OCI-M2 (cell line): ENCODE results near the gene MADCAM1.
"Not testable (repeated sequence)": the region's sequence is repeated elsewhere in the genome, so short reads cannot be mapped to it uniquely, and the experiment has no call there.

Experiments used
- DNase-seq: peaks from one replicate; lab custom pipeline; 2025; ENCODE audit not compliant: unreplicated experiment; lab: John Stamatoyannopoulos, UW

Gene MADCAM1

GRCh38 chr19:465056-465816 is 31.1 kb upstream of the MADCAM1 start:
- no peak for DNase-seq

GRCh38 chr19:467554-467953 is 28.7 kb upstream of the MADCAM1 start:
- DNase-seq = no peak

GRCh38 chr19:468587-469256 is 27.6 kb upstream of the MADCAM1 start:
- no peak for DNase-seq

- no peak for DNase-seq
Measured at GRCh38 chr19:469833-470232, 26.5 kb upstream of the MADCAM1 start.

- no peak for DNase-seq
Measured at GRCh38 chr19:470701-471100, 25.6 kb upstream of the MADCAM1 start.

- no peak for DNase-seq
Measured at GRCh38 chr19:472005-472858, 24.1 kb upstream of the MADCAM1 start.

GRCh38 chr19:474126-475078 is 21.9 kb upstream of the MADCAM1 start:
- no peak for DNase-seq

GRCh38 chr19:475360-475759 is 20.9 kb upstream of the MADCAM1 start:
- no peak for DNase-seq

GRCh38 chr19:478236-478903 is 17.9 kb upstream of the MADCAM1 start:
- no peak for DNase-seq

GRCh38 chr19:478976-479375 is 17.3 kb upstream of the MADCAM1 start:
- no peak for DNase-seq

GRCh38 chr19:480016-480855 is 16.1 kb upstream of the MADCAM1 start:
- DNase-seq = no peak

GRCh38 chr19:481100-481499 is 15.2 kb upstream of the MADCAM1 start:
- not testable (repeated sequence) for DNase-seq

GRCh38 chr19:482186-483041 is 13.9 kb upstream of the MADCAM1 start:
- no peak for DNase-seq

GRCh38 chr19:483332-484072 is 12.8 kb upstream of the MADCAM1 start:
- DNase-seq = no peak

GRCh38 chr19:484494-484893 is 11.8 kb upstream of the MADCAM1 start:
- DNase-seq = no peak

GRCh38 chr19:485077-485476 is 11.2 kb upstream of the MADCAM1 start:
- no peak for DNase-seq

- no peak for DNase-seq
Measured at GRCh38 chr19:485583-486236, 10.6 kb upstream of the MADCAM1 start.
